GM21447 (cell line): Measurements from ENCODE around the gene ITIH4.

Experiments used
- ATAC-seq: cut with Tn5 transposase; IDR thresholded peaks from one replicate; pipeline ENCODE4 v1.9.1; 2021; ENCODE audit not compliant: unreplicated experiment

The ITIH4 gene

DNA sequence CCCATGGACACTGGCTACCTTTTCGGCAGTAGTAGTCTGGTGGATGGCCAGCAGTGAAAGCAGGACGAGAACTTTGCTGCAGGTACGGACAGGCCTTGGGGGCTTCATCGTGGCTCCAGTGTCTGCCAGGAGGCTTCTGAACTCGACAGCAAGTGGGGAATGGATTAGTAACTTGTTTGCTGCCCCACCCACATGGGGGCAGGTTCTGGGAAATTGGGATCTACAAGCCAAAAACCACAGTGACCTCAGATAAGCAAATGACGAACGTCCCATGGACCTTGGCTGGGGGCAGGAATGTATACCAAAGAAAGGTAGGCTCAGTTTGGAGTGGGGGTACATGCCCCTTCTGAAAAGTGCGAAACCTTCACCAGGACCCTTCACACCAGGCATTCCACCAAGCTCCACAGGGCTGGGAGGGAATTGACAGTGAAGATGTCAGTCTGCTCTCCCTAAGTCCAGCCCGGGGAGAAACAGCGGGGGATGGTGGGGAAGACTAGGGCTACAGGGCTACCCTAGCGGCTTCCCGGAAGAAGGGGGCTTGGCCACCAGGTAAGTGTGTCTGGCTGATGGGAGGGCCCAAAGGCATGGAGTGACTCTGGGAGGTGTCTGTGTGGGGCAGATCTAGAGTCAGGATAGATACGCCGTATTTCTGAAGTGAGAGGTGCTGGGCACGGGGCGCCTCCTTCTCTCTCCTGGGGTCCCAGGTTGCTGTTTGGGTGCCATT is at the start of gene ITIH4:
TSS of gene ITIH4 (minus strand) at position 138 of the 724 bp plus-strand sequence. CDS start at position 108, 30 bp downstream.
- no peak for ATAC-seq

- peak; percentile 19 for ATAC-seq
Measured at GRCh38 chr3:52880047-52880446, 49.6 kb upstream of the ITIH4 start.

DNA sequence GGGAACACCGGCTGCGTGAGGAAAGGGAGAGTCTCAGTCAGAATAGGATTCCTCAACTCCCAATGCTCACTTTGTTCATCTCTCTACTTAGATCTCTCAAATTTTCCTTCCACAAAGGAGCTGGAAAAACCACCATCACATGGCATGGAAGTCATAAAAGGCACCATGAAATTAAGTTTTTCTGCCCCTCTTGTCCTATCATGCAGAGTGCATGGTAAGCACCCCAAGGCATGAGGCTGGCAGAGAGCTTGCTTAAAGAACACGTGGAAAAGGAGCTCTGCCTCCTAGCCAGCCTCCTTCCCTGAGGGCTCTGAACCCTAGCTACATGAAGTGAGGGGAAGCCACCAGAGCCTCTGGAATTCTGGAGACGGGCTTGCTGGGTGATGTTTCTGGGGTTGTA is 49.1 kb upstream of the ITIH4 start:
- no peak for ATAC-seq

DNA sequence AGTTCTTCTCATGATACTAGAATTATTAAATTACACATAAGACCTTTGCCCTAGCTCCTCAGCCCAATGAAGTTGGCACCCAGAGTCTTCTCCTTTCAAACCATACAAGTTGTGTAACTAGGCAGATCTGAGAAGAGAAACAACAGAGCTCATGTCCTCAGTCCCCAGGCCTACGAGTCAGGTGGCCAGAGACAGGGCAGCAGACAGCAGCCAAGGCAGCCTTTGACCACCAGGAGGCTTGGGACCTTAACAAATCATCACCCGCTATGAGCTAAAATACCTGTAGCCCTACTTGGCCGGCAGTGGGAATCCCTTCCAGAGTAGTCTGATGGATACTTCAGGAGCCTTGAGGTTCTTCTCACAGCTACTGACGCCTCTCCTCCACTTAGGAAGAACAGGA is 48.6 kb upstream of the ITIH4 start:
- ATAC-seq = no peak

GRCh38 chr3:52877085-52877484 is 46.6 kb upstream of the ITIH4 start:
- ATAC-seq = no peak

- no peak for ATAC-seq
Measured at GRCh38 chr3:52874864-52875587, 44.6 kb upstream of the ITIH4 start.

- ATAC-seq = no peak
Measured at GRCh38 chr3:52874160-52874701, 43.8 kb upstream of the ITIH4 start.

DNA sequence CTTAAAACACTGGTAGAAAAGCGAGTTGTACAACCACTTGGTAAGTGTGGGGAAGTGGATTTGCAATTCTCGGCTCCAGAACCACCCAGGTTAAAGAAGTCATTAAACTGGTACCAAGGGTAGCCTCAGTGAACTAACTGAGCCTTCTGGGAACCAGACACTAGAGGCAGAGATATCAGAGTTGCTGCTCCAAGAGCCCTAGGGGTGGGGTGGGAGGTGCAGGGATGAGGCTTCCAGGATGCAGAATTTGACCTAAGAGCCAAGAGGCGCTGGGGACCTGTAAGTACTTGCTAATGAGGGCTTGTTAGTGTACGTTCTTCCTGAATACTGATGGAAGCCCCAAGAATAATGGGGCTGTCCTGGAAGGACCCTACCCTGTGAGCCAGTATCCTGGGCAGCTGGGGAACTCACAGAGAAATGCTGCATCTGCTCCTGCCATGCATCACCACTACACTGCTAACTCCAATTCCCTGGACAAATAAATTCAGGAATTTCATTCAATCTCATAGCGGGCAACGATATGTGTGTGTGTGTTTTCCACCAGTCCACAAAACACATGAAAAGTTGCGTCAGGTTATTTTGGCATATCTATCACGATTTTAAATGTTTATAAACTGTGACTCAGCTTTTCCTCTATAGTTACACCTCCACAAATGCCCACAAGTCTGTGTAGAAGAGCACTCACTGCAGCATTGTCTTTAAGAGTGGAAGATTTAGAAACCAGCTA is 43.1 kb upstream of the ITIH4 start:
- ATAC-seq = no peak

- ATAC-seq = no peak
Measured at GRCh38 chr3:52872245-52872644, 41.8 kb upstream of the ITIH4 start.

DNA sequence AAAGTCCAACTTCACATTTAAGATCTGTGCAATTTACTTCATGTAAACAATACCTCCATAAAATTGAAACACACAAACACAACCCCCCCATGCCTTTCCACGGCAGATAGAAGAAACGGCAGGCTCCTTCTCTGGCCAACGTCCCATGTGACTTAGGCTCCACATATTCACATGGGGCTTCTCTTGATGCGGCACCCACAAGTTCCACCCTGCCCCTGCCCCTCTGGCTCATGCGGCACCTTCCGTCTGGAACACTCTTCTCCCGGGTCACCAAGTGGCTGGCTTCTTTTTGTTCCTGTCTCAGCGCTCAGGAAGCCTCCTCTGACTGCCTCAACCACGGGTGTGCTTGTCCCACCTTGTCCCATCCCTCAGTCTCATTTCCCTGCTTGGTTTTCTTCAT is 41.3 kb upstream of the ITIH4 start:
- ATAC-seq = no peak

GRCh38 chr3:52870471-52870870 is 40.0 kb upstream of the ITIH4 start:
- ATAC-seq = no peak

DNA sequence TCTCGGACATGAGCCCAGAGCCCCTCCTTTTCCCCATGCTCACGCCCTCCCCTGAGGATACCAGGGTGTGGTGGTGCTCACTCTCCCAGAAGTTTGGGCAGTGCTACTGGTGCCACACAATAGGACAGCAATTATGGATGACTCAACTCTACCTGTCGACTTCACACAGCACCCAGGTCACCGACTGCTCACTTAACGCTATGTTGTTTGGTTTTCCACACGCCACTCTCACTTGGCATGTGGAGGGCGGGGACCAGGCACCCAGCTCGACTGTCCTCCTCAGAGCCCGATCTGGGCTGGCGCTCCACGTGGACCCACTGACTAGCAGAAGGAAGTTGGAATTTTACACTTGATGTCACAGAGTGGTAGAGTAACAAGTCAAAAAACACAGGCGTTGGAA is 36.0 kb upstream of the ITIH4 start:
- ATAC-seq = no peak

- no peak for ATAC-seq
Measured at GRCh38 chr3:52865994-52866393, 35.5 kb upstream of the ITIH4 start.

DNA sequence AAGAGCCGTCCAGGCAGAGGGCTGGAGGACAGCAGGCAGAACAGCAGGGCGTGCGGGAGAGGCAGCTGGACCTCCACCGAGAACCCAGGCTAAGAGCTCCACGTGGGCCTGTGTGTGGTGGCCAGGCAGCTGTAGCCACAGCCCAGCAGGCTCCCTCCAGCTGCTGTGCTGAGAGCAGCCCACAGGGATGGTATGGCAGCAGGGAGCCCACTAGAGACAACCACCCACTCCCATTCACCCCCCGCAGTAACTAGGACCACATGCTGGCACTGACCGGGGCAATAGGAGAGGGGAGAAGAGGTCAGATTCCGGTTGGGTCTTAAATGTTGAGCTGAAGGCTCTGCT is 29.9 kb upstream of the ITIH4 start:
- no peak for ATAC-seq

DNA sequence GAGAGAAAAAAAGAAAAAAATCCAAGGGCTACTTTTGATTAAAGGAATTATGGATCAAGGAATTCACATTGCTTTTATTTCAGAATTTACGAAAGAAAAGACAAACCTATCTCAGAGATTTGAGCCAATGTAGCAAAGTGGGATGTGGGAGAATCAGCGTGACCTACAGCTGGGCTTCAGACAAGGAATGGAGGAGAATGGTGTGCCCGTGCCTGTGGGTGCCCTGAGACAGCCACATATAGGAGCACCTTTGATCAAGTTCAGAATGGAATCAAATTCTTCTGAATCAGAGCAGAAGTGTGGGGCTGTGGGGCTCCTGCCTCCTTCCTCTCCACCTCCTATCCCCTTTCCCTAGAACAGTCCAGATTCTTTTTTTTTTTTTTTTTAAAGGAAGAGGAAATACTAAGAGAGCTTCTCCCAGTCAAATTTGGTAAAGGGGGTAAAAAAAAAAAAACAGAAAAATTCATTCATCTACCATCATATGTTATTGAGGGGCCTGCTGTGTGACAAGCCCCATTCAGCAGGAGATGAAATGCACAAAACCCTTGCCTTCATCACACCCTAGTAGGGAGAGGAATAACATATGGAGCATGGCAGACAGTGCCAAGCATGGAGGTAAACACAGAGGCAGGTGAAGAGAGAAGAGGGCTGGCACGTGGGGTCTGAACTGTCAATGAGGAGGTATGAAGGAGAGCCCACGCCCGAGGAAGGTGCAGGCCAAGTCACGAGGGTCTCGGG is 29.4 kb upstream of the ITIH4 start:
- no peak for ATAC-seq

DNA sequence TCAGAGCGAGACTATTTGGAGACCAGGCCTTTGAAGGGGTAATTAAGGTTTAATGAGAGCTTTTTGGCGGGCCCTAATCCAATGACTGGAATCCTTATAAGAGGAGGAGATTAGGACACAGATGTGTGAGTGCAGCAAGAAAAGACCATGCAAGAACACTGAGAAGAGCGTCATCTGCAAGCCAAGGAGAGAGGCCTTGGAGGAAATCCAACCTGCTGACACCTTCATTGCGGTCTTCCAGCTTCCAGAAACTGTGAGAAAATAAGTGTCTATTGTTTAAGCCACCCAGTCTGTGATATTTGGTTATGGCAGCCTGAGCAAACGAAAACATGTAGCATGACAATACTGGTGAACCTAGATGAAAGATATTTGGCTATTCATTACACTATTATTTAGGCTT is 27.4 kb upstream of the ITIH4 start:
- ATAC-seq = no peak

DNA sequence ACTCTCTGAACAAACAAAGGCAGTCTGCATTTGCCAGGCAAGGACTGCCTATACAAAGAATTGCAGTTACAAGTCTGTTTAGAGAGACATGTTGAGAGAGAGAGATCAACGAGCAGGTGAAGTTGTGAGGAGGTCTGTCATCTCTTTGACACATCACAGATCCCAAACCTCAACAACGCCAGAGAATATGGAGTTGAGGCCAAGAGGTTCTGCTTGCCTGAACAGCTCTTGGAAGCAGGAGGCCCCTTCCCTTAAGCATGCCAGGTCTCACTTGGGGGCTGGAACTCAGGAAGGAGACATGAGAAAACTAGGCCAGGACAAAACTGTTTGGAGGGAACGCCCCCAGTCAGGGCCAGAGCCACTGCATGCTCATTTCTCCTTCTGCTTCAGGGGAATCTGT is 26.7 kb upstream of the ITIH4 start:
- no peak for ATAC-seq

GRCh38 chr3:52856666-52857065 is 26.2 kb upstream of the ITIH4 start:
- ATAC-seq = no peak

- no peak for ATAC-seq
Measured at GRCh38 chr3:52854013-52854412, 23.5 kb upstream of the ITIH4 start.

DNA sequence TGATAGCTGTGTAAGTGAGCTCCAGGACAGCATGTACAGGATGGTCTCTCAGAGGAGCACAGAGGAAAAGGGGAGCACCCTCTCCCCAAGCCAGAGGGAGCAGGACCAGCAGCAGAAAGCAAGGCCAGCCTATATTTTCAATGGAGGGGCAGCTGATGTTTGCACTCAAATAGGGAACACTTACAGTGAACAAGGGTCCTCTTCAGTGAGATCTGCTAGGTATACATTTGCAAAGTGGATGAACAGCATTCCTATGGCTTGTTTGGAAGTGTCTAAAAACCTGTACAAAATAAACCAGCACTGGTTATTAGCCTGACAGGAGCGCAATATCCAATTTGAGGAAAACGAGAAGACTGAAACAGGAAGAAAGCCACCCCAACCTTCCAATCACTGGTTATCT is 21.9 kb upstream of the ITIH4 start:
- no peak for ATAC-seq

DNA sequence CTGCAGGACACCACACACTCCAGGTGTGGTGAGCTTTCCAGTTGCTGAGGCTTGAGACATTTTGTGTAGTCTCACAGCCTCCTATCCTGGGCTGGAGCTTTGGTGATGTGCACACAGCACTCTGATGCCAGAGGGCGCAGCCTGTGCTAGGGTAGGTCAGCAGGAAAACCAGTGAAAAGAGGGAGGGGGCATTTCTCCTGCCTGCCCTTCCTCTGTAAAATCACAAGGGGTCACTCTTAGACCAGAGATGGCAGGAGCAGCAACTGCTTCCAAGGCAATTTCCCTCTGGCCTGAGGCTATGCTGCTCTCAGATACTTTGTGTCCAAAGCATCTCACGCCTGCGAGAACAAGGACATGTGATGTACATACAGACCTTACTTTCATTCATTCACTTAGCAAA is 20.9 kb upstream of the ITIH4 start:
- ATAC-seq = no peak
